HG03520 (cell line): ENCODE measurements around the gene LPIN2.
"Not testable (repeated sequence)": the region's sequence is repeated elsewhere in the genome, so short reads cannot be mapped to it uniquely, and the experiment has no call there.

Experiments
- ATAC-seq: cut with Tn5 transposase; IDR thresholded peaks from one replicate; pipeline ENCODE4 v1.9.1; 2021; ENCODE audit warnings: mild to moderate bottlenecking, moderate library complexity; ENCODE audit not compliant: unreplicated experiment

LPIN2 gene

DNA sequence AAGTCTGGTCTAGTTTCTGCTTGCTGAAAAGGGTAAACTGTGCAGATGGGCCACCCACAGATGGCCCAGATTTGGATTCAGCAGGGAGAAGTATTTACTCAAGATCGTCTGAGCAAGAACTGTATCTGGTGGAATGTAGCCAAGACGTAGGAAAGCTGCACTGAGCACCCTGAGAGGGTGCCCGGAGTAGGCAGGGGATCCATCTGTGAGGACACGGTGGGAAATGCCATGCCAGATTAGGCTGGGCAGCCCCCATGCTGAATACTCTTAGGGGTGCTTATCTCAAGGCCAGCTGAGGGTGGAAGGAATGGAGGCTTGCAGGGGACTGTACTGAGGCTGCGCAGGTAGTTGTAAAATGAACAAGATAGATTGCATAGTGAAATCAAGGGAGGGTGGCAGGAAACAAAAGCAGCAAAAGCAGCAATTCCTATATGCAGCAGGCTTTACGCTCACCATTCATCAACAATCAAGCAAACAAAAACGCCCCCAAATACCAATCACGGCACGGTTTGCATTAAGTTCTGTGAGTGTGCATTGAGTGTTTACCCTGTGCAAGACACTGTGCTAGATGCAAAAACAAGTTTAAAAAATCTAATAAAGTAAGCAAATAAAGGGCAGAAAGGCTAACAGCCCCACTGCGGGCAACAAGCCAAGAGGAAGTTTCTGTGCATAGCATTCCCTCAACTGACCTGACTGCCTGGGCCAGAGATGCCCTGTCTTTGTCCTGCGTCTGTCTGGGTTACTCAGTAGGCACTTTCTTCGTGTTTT lies 32.2 kb upstream of the LPIN2 start:
- ATAC-seq = no peak

DNA sequence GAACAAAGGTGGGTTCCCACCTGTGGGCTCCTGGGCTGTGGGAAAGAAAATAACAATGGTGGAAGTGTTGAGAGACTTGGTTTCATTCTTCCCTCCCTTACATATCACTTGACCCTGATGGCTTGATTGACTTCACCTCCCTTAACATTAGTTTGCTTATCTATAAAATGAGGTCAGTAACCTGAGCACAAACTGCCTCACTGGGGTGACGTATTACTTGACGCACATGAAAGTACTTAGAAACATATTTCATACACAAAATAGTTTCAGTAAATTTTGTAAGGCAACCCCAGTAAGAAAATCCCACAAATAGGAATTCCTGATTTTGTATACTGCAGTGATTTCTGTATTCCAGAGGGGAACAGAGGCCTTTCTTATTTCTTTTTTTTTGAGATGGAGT lies 29.4 kb upstream of the LPIN2 start:
- no peak for ATAC-seq

- no peak for ATAC-seq
These were observed 28.9 kb upstream of the LPIN2 start for GRCh38 chr18:3041843-3042242.

GRCh38 chr18:3040881-3041280 lies 27.9 kb upstream of the LPIN2 start:
- no peak for ATAC-seq

- ATAC-seq = no peak
These were observed 27.2 kb upstream of the LPIN2 start for GRCh38 chr18:3040173-3040572.

GRCh38 chr18:3037423-3037915 lies 24.5 kb upstream of the LPIN2 start:
- ATAC-seq = peak; percentile 97

GRCh38 chr18:3036108-3036507 lies 23.2 kb upstream of the LPIN2 start:
- no peak for ATAC-seq

DNA sequence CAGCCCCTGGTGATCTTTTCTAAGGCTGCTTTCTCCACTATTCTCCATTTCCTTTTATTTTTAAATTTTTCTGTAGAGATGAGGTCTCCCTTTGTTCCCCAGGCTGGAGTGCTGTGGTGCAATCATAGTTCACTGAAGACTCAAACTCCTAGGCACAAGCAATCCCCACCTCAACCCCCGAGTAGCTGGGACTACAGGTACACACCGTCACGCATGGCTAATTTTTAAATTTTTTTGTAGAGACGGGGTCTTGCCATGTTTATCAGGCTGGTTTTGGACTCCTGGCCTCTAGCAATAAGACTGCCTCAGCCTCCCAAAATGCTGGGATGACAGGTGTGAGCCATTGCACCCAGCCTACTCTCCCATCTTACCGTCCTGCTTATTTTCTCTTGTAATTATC lies 22.7 kb upstream of the LPIN2 start:
- ATAC-seq = no peak

DNA sequence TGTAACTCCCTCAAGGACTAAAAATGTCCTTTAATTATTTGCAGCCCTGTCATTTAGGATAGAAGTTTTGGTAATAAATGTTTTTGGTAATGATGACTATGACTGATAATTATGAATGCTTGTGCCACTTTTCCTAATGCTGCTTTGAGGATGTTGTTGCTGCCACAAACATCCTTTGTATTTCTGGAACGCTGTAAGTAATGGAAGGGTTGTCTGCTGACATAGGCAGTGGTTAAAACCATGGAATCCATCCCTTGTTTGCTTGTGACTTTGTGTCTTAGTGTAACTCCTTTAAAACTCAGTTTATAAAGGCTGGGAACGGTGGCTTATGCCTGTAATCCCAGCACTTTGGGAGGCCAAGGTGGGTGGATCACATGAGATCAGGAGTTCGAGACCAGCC lies 19.8 kb upstream of the LPIN2 start:
- no peak for ATAC-seq

- no peak for ATAC-seq
These were observed 16.4 kb upstream of the LPIN2 start for GRCh38 chr18:3029215-3029952.

GRCh38 chr18:3028115-3028514 lies 15.2 kb upstream of the LPIN2 start:
- ATAC-seq = not testable (repeated sequence)

DNA sequence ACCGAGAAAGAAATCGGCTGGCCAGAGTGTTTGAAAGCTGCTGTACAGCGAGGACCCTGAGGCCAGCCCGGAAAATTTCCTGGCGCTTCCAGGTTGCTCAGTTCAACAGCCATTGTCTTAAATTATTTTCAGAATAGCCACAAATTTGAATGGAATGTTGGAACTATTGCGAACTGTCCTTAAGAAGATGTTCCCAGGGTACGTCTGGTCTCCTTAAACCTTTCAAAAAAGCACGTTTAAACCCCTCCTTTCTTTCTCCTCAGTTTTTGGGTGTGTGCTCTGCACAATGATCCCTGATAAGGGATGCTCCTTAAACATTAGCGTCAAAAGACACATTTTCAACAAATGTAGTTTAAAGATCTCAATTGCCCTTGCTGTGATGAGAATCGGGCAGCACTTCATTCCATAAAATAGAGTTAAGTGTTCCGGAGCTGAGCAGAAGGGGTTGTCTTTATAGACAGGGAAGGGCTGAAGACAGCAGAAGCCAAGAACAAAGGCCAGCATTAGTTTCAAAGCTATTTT lies 14.5 kb upstream of the LPIN2 start:
- no peak for ATAC-seq

DNA sequence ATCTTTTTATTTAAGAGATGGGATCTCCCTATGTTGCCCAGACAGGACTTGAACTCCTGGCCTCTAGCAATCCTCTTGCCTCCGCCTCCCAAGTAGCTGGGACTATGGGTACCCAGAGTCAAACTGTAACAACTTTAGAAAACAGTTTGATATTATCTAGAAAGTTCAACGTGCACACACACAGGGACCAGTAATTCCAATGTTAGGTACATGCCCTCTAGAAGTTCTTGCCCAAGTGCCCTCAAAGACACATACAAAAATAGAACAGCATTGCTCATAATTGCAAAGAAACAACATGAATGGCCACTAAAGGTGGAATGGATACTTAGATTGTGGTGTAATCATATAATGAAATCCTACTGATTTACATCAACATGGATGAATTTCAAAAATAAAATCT lies 12.6 kb upstream of the LPIN2 start:
- no peak for ATAC-seq

DNA sequence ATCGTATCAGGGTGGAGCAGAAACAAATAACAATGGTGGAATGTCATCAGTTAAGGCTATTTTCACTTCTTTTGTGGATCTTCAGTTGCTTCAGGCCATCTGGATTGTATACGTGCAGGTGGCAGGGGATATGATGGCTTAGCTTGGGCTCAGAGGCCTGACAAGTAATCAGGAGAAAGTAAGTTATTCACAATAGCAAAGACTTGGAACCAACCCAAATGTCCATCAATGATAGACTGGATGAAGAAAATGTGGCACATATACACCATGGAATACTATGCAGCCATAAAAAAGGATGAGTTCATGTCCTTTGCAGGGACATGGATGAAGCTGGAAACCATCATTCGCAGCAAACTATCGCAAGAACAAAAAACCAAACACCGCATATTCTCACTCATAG lies 10.7 kb upstream of the LPIN2 start:
- ATAC-seq = not testable (repeated sequence)

DNA sequence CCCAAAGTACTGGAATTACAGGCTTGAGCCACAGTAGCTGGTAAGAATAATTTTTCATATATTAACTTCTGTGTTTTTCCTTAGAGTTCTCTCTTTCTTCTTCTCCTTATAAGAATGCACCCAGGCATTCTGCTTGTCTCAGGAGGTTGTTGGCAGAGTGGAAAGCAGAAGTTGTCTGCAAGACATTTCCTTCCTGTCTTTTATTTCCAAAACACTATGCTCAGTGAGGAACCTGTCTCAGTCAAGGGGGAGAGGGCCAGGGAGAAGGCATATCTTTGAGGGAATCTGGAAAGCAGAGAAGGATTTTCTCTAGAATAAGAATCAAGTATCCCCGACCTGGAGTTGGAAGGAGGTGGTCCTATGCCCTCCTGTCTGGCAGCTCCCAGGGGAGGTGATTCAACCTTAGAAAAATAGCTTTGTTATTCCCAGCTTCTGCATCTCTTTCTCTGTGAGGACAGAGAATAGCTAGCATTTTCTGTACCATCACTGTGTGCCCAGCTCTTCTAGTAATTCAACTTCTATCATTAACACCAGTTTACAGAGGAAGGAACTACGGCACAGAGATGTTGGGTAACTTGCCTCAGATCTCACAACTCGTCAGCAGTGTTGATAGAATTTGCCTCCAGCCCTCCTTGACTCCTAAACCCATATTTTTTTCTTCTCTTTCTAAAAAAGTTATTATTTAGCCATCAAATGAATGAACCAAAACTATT lies 3.8 kb upstream of the LPIN2 start:
- ATAC-seq = no peak

GRCh38 chr18:3015851-3016250 lies 2.9 kb upstream of the LPIN2 start:
- no peak for ATAC-seq

GRCh38 chr18:3015204-3015592 lies 2.3 kb upstream of the LPIN2 start:
- ATAC-seq = no peak

DNA sequence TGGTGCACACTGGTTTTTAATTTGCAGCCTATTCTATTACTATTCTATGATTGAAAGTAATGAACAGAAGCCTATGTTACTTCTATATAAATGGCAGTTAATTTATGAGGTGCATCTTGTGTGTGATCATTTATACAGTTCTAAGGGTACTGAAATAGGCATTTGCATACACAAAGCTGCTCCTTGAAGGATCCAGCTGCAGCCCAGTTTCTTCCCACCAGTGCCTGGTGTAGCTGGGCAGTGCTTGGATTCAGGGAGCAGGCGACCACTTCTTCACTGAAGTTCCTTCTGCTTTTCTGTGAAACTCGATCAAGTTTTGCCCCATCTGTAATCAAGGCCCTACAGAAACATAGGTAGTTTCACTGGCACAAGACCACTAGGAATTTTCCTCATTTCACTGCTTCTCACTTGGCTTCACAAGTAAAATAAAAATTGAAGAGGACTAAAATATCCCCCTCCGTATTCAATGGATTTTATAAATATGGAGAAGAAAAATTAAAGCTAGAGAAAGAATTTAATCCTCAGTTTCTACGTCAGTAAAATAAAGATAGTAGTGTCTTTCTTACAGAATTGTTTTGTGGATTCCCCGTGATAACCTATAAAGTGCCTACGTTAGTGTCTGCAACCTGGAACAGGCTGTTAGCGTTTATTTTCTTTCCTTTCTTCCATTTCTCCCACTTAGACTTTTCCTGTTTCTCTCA lies 1.7 kb upstream of the LPIN2 start:
- ATAC-seq = no peak

GRCh38 chr18:3012136-3013023 lies 564 bp downstream of the LPIN2 start:
- peak; percentile 24 for ATAC-seq

DNA sequence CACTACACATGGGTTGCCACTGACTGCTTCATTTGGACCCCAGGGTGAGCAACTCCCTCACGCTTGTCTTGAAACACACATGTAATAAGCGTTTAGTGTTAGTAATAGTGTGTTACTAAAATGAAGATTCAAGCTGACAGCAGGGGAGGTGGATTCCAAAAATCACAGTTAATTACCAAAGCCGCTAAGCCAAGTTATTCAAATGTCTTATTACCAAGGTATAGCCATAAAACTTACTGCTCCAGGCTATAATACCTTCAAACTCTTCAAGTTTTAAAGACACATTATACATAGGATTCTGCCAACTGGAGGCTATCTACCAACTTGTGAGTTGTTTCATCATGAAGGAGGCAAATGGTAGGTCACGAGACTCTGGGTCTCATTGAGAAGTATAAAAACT lies 2.9 kb downstream of the LPIN2 start:
- ATAC-seq = no peak
